Limb (tissue), 2 donors: ENCODE results near the gene CDK15.
"Not testable (repeated sequence)": the region's sequence is repeated elsewhere in the genome, so short reads cannot be mapped to it uniquely, and the experiment has no call there.

ENCODE experiments used
- DNase-seq, 2 donors: peaks; one replicate each; pipeline ENCODE4 v3.0.0-alpha.2; 2016; ENCODE audit errors: extremely low spot score in 2 of 2

Gene CDK15

GRCh38 chr2:201789395-201789794 is 16.9 kb upstream of the CDK15 start:
- DNase-seq: no peak

- DNase-seq: no peak
These were observed 16.0 kb upstream of the CDK15 start for GRCh38 chr2:201790291-201790690.

- no peak for DNase-seq
These were observed 15.3 kb upstream of the CDK15 start for GRCh38 chr2:201790989-201791388.

- DNase-seq: no peak
These were observed 12.7 kb upstream of the CDK15 start for GRCh38 chr2:201793631-201794030.

- no peak for DNase-seq
These were observed 12.0 kb upstream of the CDK15 start for GRCh38 chr2:201794294-201794693.

- peak in 1 of 2 donors; percentile 51 for DNase-seq
These were observed 10.5 kb upstream of the CDK15 start for GRCh38 chr2:201795607-201796477.

- no peak for DNase-seq
These were observed 9.9 kb upstream of the CDK15 start for GRCh38 chr2:201796478-201796865.

- no peak for DNase-seq
These were observed 9.0 kb upstream of the CDK15 start for GRCh38 chr2:201797175-201797840.

GRCh38 chr2:201798252-201798913 is 8.0 kb upstream of the CDK15 start:
- no peak for DNase-seq

- DNase-seq: not testable (repeated sequence)
These were observed 7.4 kb upstream of the CDK15 start for GRCh38 chr2:201798914-201799285.

- peak; percentile 52 to 75 for DNase-seq
These were observed 1.2 kb downstream of the CDK15 start for GRCh38 chr2:201807452-201807999.

- DNase-seq: no peak
These were observed 1.7 kb downstream of the CDK15 start for GRCh38 chr2:201808027-201808426.

GRCh38 chr2:201809633-201810032 is 3.3 kb downstream of the CDK15 start:
- no peak for DNase-seq

GRCh38 chr2:201810604-201811003 is 4.3 kb downstream of the CDK15 start:
- DNase-seq: not testable (repeated sequence)

GRCh38 chr2:201813996-201814760 is 7.8 kb downstream of the CDK15 start:
- peak in 1 of 2 donors; percentile 43 for DNase-seq

- no peak for DNase-seq
These were observed 10.6 kb downstream of the CDK15 start for GRCh38 chr2:201816657-201817575.

- DNase-seq: no peak
These were observed 14.2 kb downstream of the CDK15 start for GRCh38 chr2:201820383-201821007.

GRCh38 chr2:201821080-201821479 is 14.7 kb downstream of the CDK15 start:
- DNase-seq: no peak

- DNase-seq: no peak
These were observed 17.9 kb downstream of the CDK15 start for GRCh38 chr2:201824212-201824611.

- no peak for DNase-seq
These were observed 21.3 kb downstream of the CDK15 start for GRCh38 chr2:201827621-201828020.
